K562 (cell line): Measurements from ENCODE around the gene KCNJ14.

ENCODE experiments used
- BHLHE40 ChIP-seq: IDR thresholded peaks from 2 replicates; pipeline ENCODE4 v1.6.1; 2011; ENCODE audit warnings: low read length, improper control_type of control experiment
- CEBPZ ChIP-seq: fragments of 150-350 bp; IDR thresholded peaks from 2 replicates; pipeline ENCODE4 v1.6.1; 2014; ENCODE audit warnings: low read depth, mild to moderate bottlenecking, low read length, borderline replicate concordance
- CHD2 ChIP-seq: IDR thresholded peaks from 2 replicates; pipeline ENCODE4 v1.6.1; 2011; ENCODE audit warnings: low read depth, low read length
- CREB1 ChIP-seq, 2 experiments: sonication (generic) in 1 of 2; formaldehyde crosslinking in 1 of 2; IDR thresholded peaks; 2 replicates each; pipeline versions ENCODE4 v1.6.1 to v1.8.0; 2012 to 2022; ENCODE audit warnings: inconsistent platforms in 1 of 2, mild to moderate bottlenecking in 1 of 2, missing genetic modification reagents in 1 of 2, moderate library complexity in 1 of 2
- CTCF ChIP-seq, 3 experiments: IDR thresholded peaks in 2 of 3; conservative IDR thresholded peaks in 1 of 3; 2 replicates each; pipeline ENCODE4 v1.5.1; 2011 to 2012; ENCODE audit warnings: low read length in 3 of 3, mild to moderate bottlenecking in 3 of 3, control low read depth in 2 of 3, improper control_type of control experiment in 1 of 3, inconsistent platforms in 1 of 3, low read depth in 1 of 3, mixed read lengths in 1 of 3, moderate library complexity in 1 of 3; ENCODE audit not compliant: insufficient read depth in 2 of 3
- EZH2 ChIP-seq: IDR thresholded peaks from 2 replicates; pipeline ENCODE4 v1.6.1; 2012; ENCODE audit warnings: low read depth, mild to moderate bottlenecking, inconsistent platforms, low read length, borderline replicate concordance
- FIP1L1 ChIP-seq: fragments of 200-400 bp; formaldehyde crosslinking; IDR thresholded peaks from 2 replicates; pipeline ENCODE4 v1.6.1; 2018; ENCODE audit warnings: mild to moderate bottlenecking, low read depth, low read length; ENCODE audit not compliant: poor library complexity, severe bottlenecking
- POLR2AphosphoS5 ChIP-seq: IDR thresholded peaks from 2 replicates; pipeline ENCODE4 v1.6.1; 2011; ENCODE audit warnings: mild to moderate bottlenecking, low read depth, low read length, moderate library complexity; ENCODE audit not compliant: control insufficient read depth, insufficient read depth
- TRIM24 ChIP-seq, 2 experiments: fragments of 450-650 bp; IDR thresholded peaks; 2 replicates each; pipeline ENCODE4 v1.6.1; 2016
- USF2 ChIP-seq: sonication (generic); formaldehyde crosslinking; IDR thresholded peaks from 2 replicates; pipeline ENCODE4 v1.5.0; 2020; ENCODE audit warnings: missing genetic modification reagents
- ZFP36 ChIP-seq: fragments of 150-350 bp; IDR thresholded peaks from 2 replicates; pipeline ENCODE4 v1.6.1; 2018; ENCODE audit warnings: low read length, low read depth; ENCODE audit not compliant: partially characterized antibody
- ZNF584 ChIP-seq: fragments of 200-800 bp; sonication (Bioruptor generic); IDR thresholded peaks from 2 replicates; pipeline ENCODE4 v1.6.1; 2016; ENCODE audit warnings: low read depth, mild to moderate bottlenecking, missing genetic modification characterization, missing compliant biosample characterization

- TF ChIP-seq CTCF (IDR thresholded peaks at IDR 0.05 in 2 of 3, conservative IDR thresholded peaks at IDR 0.05 in 1 of 3; ENCODE audit: insufficient read depth in 2 of 3, low read depth in 1 of 3, low read length in 3 of 3) (no peak), CREB1 (IDR thresholded peaks at IDR 0.05) (no peak), CREB1 (CRISPR knock-in tag; IDR thresholded peaks at IDR 0.05) (no peak), ZNF584 (CRISPR knock-in tag) (no peak), ZFP36 (no peak), BHLHE40 (no peak), FIP1L1 (no peak), USF2 (no peak), CHD2 (no peak), EZH2 (no peak), CEBPZ (no peak), POLR2AphosphoS5 (no peak), TRIM24 (IDR thresholded peaks at IDR 0.05) (no peak)
Observed at GRCh38 chr19:48512504-48513288, 57.3 kb downstream of the KCNJ14 start.
